Suppressor macrophage treated with lipopolysaccharide for 1 hour (primary cell): ENCODE data around the gene RADIL.
A peak's percentile ranks its signal among the peaks of the same experiment; 100 is the strongest.

Experiments
- DNase-seq, 3 donors: peaks; one replicate each; pipeline ENCODE4 v3.0.0-alpha.2; 2020 to 2022

Gene RADIL

GRCh38 chr7:4831723-4832495 is 51.6 kb downstream of the RADIL start:
- no peak for DNase-seq

- DNase-seq = peak; percentile 66 to 85 (median 81)
These were observed 53.3 kb downstream of the RADIL start for GRCh38 chr7:4830176-4830575.

- DNase-seq = no peak
These were observed 54.7 kb downstream of the RADIL start for GRCh38 chr7:4828720-4829383.

GRCh38 chr7:4825081-4825480 is 58.4 kb downstream of the RADIL start:
- no peak for DNase-seq

GRCh38 chr7:4824120-4824775 is 59.3 kb downstream of the RADIL start:
- DNase-seq = no peak

- DNase-seq = no peak
These were observed 59.9 kb downstream of the RADIL start for GRCh38 chr7:4823441-4824119.

- DNase-seq = no peak
These were observed 60.8 kb downstream of the RADIL start for GRCh38 chr7:4822677-4823076.

GRCh38 chr7:4820967-4821471 is 62.5 kb downstream of the RADIL start:
- no peak for DNase-seq

- no peak for DNase-seq
These were observed 63.0 kb downstream of the RADIL start for GRCh38 chr7:4820405-4820966.

- DNase-seq = no peak
These were observed 63.7 kb downstream of the RADIL start for GRCh38 chr7:4819560-4820404.

- DNase-seq = no peak
These were observed 65.3 kb downstream of the RADIL start for GRCh38 chr7:4818000-4818794.

- no peak for DNase-seq
These were observed 66.2 kb downstream of the RADIL start for GRCh38 chr7:4817178-4817901.

- DNase-seq = no peak
These were observed 67.0 kb downstream of the RADIL start for GRCh38 chr7:4816419-4817080.

GRCh38 chr7:4815609-4816418 is 67.7 kb downstream of the RADIL start:
- no peak for DNase-seq

- DNase-seq = no peak
These were observed 68.4 kb downstream of the RADIL start for GRCh38 chr7:4815121-4815520.

GRCh38 chr7:4814433-4814832 is 69.1 kb downstream of the RADIL start:
- no peak for DNase-seq

- peak in 2 of 3 donors; percentile 19 to 31 for DNase-seq
These were observed 73.8 kb downstream of the RADIL start for GRCh38 chr7:4809666-4810065.

GRCh38 chr7:4809091-4809591 is 74.4 kb downstream of the RADIL start:
- DNase-seq = peak; percentile 54

GRCh38 chr7:4808565-4808964 is 75.0 kb downstream of the RADIL start:
- DNase-seq = no peak
